GM15510 (cell line): Measurements from ENCODE around the gene RINL.

Source experiments
- POLR2A ChIP-seq: IDR thresholded peaks from 3 replicates; pipeline ENCODE4 v1.6.1; 2011; ENCODE audit warnings: borderline replicate concordance; ENCODE audit not compliant: insufficient read length; ENCODE audit errors: extremely low read depth

Gene RINL

GRCh38 chr19:38894968-38895367 is 16.9 kb upstream of the RINL start:
- no peak for TF ChIP-seq POLR2A

- no peak for TF ChIP-seq POLR2A
These were observed 15.3 kb upstream of the RINL start for GRCh38 chr19:38893341-38893771.

- no peak for TF ChIP-seq POLR2A
These were observed 14.8 kb upstream of the RINL start for GRCh38 chr19:38892841-38893240.

- no peak for TF ChIP-seq POLR2A
These were observed 13.7 kb upstream of the RINL start for GRCh38 chr19:38891771-38892170.

GRCh38 chr19:38890686-38891085 is 12.6 kb upstream of the RINL start:
- no peak for TF ChIP-seq POLR2A

- TF ChIP-seq POLR2A, result no peak
These were observed 11.7 kb upstream of the RINL start for GRCh38 chr19:38889803-38890202.

GRCh38 chr19:38888876-38889275 is 10.8 kb upstream of the RINL start:
- TF ChIP-seq POLR2A, result no peak

GRCh38 chr19:38883286-38883685 is 5.2 kb upstream of the RINL start:
- TF ChIP-seq POLR2A, result no peak

- no peak for TF ChIP-seq POLR2A
These were observed 3.0 kb upstream of the RINL start for GRCh38 chr19:38880882-38881609.

GRCh38 chr19:38880076-38880881 is 2.2 kb upstream of the RINL start:
- no peak for TF ChIP-seq POLR2A

- no peak for TF ChIP-seq POLR2A
These were observed 1.3 kb upstream of the RINL start for GRCh38 chr19:38879400-38879751.

GRCh38 chr19:38878575-38879399 is 712 bp upstream of the RINL start:
- no peak for TF ChIP-seq POLR2A

GRCh38 chr19:38875656-38876395 is 2.2 kb downstream of the RINL start:
- TF ChIP-seq POLR2A, result no peak

GRCh38 chr19:38870612-38871011 is 7.5 kb downstream of the RINL start:
- TF ChIP-seq POLR2A, result no peak
